ENCODE data around the gene GABRR3. TPM values are rescaled to one million over a fixed set of nuclear protein-coding genes. Genes with fewer than 3 reads are reported as not detected.

GABRR3 gene
- not detected for polyA plus RNA-seq (ENCODE audit: insufficient read length)

- DNase-seq (ENCODE audit: low read depth), result no peak
These were observed at the start of gene GABRR3 for GRCh38 chr3:98035208-98035607. Gene GABRR3 (minus strand): TSS chr3:98035315. CDS start chr3:98034987, 328 bp downstream.

- DNase-seq (ENCODE audit: low read depth), result no peak
These were observed 38.4 kb upstream of the GABRR3 start for GRCh38 chr3:98073486-98073885.

DNA sequence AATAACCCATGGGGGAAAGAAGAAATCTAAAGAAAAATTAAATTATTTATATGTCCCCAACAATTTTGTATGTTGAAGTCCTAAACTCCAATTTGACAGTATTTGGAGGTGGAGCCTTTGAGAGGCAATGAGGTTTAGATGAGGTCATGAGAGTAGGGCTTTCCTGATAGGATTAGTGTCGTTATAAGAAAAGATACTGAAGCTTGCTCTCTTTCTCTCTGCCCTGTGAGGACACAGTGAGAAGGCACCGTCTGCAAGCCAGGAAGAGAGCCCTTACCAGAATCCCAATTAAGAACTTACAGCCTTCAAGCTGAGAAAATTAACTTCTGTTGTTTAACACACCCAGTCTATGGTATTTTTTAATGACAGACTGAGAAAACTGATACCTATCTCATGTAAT lies 35.7 kb upstream of the GABRR3 start:
- DNase-seq (ENCODE audit: low read depth), result no peak

GRCh38 chr3:98068824-98069223 lies 33.7 kb upstream of the GABRR3 start:
- DNase-seq (ENCODE audit: low read depth), result no peak

GRCh38 chr3:98058244-98058960 lies 23.3 kb upstream of the GABRR3 start:
- DNase-seq (ENCODE audit: low read depth), result no peak

- DNase-seq (ENCODE audit: low read depth), result no peak
These were observed 22.5 kb upstream of the GABRR3 start for GRCh38 chr3:98057631-98058030.

- no peak for DNase-seq (ENCODE audit: low read depth)
These were observed 20.9 kb upstream of the GABRR3 start for GRCh38 chr3:98056035-98056434.

GRCh38 chr3:98049271-98049670 lies 14.2 kb upstream of the GABRR3 start:
- DNase-seq (ENCODE audit: low read depth), result no peak

DNA sequence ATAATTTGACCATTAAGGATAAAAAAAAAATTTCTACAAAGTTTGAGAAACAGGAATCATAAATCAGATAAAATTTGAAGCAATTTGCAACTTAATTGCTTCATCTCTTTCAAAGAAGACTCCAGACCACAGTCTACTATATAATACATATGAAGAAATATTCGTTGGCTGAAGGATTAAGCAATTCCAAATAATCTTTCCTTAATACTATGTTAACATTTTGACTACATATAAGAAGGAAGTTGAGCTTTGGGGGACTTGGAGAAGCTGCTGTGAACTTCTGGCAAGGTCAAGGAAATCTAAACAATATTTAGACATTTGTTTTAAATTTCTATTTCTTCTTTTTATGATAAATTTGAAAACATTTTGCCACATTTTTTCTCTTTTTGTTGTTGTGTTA lies 13.5 kb upstream of the GABRR3 start:
- DNase-seq (ENCODE audit: low read depth), result no peak

GRCh38 chr3:98041350-98041749 lies 6.2 kb upstream of the GABRR3 start:
- no peak for DNase-seq (ENCODE audit: low read depth)

DNA sequence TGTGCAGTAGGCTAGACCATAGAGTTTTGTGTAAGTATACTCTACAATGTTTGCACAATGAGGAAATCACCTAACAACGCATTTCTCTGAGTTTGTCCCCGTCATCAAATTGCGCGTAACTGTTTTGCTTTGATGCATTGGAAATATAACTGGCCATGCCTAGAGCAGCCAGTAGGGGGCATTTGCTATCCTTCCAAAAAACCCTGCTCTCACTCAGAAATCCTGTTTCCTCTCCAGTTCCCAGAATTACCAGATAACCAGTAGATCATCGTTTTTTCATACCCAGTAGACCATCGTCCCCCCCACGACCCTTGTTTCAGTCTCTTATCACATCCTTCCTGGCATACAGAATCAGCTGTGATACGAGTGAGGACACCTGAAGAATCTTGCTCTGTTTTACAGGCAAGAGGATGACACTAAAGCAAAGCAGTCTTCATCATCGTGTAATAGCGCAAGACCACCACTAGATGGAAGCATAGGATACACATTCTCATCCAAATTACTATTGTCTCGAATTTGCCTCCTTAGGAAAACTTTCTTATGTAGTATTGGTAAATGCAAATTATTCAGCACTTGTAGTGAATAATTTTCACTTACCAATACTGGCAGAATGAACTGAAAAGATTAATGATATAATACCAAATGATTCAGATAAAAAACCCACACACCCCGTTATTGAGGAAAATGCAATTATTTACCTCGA lies 4.4 kb upstream of the GABRR3 start:
- peak; percentile 73 for DNase-seq (ENCODE audit: low read depth)

DNA sequence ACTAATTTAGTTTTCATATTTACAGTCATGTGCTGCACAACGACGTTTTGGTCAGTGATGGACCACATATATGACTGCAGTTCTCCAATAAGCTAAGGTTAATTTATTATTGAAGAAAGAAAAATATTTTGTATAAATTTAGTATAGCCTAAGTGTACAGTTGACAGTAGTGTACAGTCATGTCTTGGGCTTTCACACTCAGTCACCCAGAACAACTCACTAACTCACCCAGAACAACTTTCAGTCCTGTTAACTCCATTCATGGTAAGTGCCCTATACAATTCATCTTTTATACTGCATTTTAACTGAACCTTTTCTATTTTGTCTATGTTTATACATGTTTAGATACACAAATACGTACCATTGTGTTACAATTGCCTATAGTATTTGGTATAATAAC lies 3.8 kb upstream of the GABRR3 start:
- no peak for DNase-seq (ENCODE audit: low read depth)

DNA sequence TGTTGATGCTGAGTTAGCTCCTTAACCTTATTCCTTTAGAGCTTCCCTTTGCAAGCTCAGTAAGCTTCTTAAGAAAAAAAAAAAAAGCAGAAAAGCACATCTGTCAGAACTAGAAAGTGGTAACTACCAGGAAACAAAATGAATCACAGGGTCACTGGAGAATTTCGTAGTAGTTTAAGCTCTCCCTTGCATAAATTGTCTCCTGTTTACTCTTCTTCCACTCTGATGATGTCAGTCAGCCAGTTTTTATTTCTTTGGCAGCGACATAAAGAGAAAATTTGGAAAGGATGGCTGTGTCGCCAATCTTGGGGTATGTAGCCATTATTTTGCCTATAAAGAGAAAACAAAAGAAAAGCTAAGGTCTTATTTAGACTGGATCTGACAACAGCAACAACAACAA lies 3.2 kb upstream of the GABRR3 start:
- DNase-seq (ENCODE audit: low read depth), result no peak

GRCh38 chr3:98034486-98034885 lies 629 bp downstream of the GABRR3 start:
- no peak for DNase-seq (ENCODE audit: low read depth)

GRCh38 chr3:98034036-98034435 lies 1.1 kb downstream of the GABRR3 start:
- no peak for DNase-seq (ENCODE audit: low read depth)

- DNase-seq (ENCODE audit: low read depth), result no peak
These were observed 2.2 kb downstream of the GABRR3 start for GRCh38 chr3:98032904-98033303.

DNA sequence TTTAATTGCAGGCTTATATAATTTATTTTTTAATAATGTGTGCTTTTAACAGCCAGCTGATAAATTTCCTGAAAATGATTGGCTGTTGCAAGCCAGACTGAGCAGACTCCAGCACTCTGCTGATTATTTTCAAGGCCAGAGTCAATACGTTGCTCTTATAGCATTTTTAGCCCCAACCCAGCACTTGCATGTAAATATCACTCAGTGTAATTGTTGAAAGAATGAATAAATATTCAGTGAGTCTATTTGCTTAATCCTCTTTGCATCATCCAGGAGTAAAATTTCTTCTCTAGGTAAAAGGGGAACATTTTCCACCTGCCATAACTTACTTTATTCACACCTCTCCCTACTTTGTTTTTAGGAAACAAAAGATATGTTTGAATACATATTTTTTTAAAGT lies 2.9 kb downstream of the GABRR3 start:
- DNase-seq (ENCODE audit: low read depth), result no peak

DNA sequence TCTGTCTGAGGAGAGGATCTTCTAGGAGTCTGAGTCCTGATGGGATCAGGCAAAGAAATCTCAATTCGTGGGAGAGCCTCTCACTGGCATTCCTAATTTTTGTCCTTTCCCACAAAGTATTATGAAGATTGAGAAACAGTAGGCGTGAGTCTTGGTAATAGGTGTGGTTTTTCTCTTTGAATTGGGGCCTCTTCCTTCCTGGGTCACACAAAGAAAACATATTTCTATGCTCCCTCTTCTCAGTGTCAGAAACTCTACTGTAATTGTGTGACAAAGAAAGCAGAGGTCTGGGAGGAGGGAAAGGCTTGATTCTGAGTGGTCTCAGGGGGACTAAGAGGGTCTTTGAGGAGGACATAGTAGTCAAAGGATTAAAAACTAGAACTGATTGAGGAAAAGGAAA lies 6.0 kb downstream of the GABRR3 start:
- no peak for DNase-seq (ENCODE audit: low read depth)

- no peak for DNase-seq (ENCODE audit: low read depth)
These were observed 8.0 kb downstream of the GABRR3 start for GRCh38 chr3:98027085-98027446.

DNA sequence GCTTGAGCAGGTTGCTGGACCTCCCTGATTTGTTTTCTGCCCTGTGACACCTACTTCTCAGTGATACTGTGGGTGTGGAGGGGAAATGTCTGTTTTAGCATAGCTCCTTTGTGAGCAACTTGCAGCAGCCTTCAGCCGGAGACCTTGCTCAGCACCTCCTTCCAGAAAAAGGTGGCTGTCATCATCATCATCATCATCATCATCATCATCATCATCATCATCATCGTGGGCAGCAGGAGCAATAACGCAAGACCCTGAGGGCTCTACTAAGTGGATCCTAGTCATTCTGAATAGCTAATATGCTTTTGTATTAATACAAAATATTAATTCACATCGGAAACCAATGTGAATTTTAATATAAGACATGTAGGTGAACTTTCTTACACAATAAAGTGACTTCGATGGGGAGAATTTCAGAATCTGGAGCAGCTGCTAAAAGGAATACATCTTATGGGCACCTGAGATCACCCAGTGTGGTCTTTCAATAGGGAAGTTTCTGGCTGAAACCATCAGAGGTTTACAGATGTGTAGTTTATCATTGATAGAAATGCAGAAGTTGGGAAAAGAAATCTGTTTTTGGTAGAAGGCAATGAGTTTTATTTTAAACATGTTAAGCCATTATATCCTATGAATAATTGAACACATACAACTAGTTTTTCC lies 8.6 kb downstream of the GABRR3 start:
- DNase-seq (ENCODE audit: low read depth), result no peak

GRCh38 chr3:98025392-98025945 lies 9.6 kb downstream of the GABRR3 start:
- DNase-seq (ENCODE audit: low read depth), result no peak

DNA sequence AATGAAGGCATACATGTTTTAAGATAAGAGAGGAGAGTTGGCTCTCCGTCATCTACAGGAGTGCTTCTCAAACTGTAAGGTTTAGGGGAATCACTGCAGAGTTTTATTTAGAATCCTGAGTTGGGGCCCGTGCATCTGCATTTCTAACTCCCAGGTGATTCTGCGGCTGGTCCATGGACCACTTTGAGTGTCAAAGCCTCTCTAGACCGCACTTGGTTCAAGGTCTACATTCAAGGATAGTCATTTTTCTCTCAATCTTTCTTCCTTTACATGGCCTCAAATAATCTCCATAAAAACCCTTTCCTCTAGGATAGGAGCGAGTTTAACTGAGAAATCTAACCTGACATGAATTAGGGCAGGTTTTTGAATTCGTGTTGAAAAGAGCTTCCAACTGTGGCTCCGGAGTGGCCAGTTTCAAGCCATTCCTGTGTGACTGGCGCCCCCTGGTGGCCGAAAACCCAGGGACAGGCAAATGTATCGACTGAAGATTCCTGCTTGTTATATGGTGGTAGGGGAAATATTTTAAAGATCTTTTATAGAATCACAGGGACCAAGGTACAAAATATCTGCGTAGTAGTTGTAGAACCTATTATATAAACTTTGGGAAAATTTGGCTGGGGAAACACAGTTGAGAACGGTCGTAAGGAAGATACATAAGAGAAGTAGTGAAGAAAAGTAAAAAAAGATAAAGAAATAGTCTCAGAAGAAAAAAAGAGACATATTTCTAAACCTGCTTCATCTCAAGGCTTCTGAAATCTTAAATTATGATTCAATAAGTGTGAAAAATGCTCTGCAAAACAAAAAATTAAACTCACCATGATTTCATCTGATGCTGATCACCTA lies 11.9 kb downstream of the GABRR3 start:
- peak; percentile 47 for DNase-seq (ENCODE audit: low read depth)

All from forelimb muscle (tissue), 1 donor.